Left lung (tissue), 10 donors: ENCODE results near the gene NUDT16L1. TPM values are rescaled to one million over a fixed set of nuclear protein-coding genes. Genes with fewer than 3 reads are reported as not detected.

ENCODE experiments used
- ATAC-seq: fragments of 200-7000 bp; cut with Tn5 transposase; one replicate; pipeline ENCODE4 v1.9.1; 2020; ENCODE audit warnings: moderate library complexity
- DNase-seq, 4 donors: peaks; one replicate each; pipeline ENCODE4 v3.0.0-alpha.2; 2013 to 2020
- H3K27ac ChIP-seq, 2 donors: fragments of 200-600 bp; sonication (generic) in 1 of 2; one replicate each; pipeline versions ENCODE4 v1.5.0 to v1.8.0; 2020 to 2021
- H3K27me3 ChIP-seq, 2 donors: fragments of 200-600 bp; sonication (generic) in 1 of 2; one replicate each; pipeline versions ENCODE4 v1.5.0 to v1.8.0; 2020 to 2021
- H3K36me3 ChIP-seq, 2 donors: fragments of 200-600 bp; sonication (generic) in 1 of 2; one replicate each; pipeline versions ENCODE4 v1.5.0 to v1.8.0; 2020 to 2021
- H3K4me1 ChIP-seq, 2 donors: fragments of 200-600 bp; one replicate each; pipeline ENCODE4 v1.8.0; 2021
- H3K4me3 ChIP-seq, 2 donors: fragments of 200-600 bp; sonication (generic) in 1 of 2; one replicate each; pipeline versions ENCODE4 v1.5.0 to v1.8.0; 2020 to 2021; ENCODE audit warnings: mild to moderate bottlenecking in 1 of 2
- H3K9me3 ChIP-seq, 2 donors: fragments of 200-600 bp; sonication (generic) in 1 of 2; one replicate each; pipeline versions ENCODE4 v1.5.0 to v1.8.0; 2020 to 2021
- intact Hi-C, 2 donors: fragments of 100-400 bp; cut with DNase I; formaldehyde crosslinking; loops; one replicate each; pipeline versions ENCODE4 v1.11.2 to v1.14.2; 2022
- polyA plus RNA-seq, 6 donors: library from polyadenylated mRNA; unstranded; fragments of 120-200 nt; gene quantifications; one replicate each; pipeline ENCODE4 v1.2.1, GENCODE V29; 2013; ENCODE audit not compliant: insufficient read length in 6 of 6
- total RNA-seq, 2 donors: library from RNA; stranded (reverse); fragmentation: NEBNext Ultra II Directional; extraction: Animal tissue kit (Norgen Biotek cat#: 25700); gene quantifications; one replicate each; pipeline ENCODE4 v1.2.1, GENCODE V29; 2021
- TF ChIP-seq, protein P1 (sequence below), 2 donors: fragments of 200-600 bp; sonication (generic) in 1 of 2; IDR thresholded peaks; one replicate each; pipeline versions ENCODE4 v1.5.0 to v1.8.0; 2021; ENCODE audit warnings: antibody characterized with exemption in 2 of 2
- donor health status: DM: no; HTN: yes; CAD: no.
- donor health status: DM: no; HTN: no; CAD: no.

The NUDT16L1 gene
- total and polyA plus RNA-seq, 8 donors: 26.6 to 53.1 (median 35.1) TPM

DNA sequence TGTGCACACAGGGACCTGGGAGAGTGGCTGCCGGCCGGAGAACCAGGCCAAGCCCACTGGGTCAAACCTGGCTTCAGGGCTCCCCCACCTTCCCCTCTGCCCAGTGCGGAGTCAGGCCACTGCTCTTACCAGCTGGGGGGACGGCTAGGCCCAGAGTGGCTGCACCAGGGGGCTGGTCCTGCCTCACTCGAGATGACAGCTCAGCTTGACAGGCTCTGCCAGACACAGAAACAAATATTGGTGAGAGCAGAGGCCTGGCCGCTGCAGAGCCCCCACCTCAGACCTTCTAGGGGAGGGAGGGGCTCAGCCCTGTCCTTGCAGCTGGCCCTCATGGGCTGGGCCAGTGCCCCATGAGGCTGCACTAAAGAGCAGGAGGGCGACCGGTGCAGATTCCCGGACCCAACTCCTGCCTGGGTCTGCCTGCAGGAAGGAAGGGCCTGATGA lies 4.5 kb downstream of the NUDT16L1 start:
- Histone ChIP-seq H3K9me3 (no peaks in the 10 kb centered on the region), H3K36me3 (peaks cover 0 to 82% of the 10 kb centered on the region in 2 donors), H3K27me3 (no peaks in the 10 kb centered on the region), H3K4me1 (peaks cover 7 to 14% of the 10 kb centered on the region in 2 donors), H3K27ac (no peak overlapping the region), H3K4me3 (no peak overlapping the region)
- TF ChIP-seq, protein P1, sequence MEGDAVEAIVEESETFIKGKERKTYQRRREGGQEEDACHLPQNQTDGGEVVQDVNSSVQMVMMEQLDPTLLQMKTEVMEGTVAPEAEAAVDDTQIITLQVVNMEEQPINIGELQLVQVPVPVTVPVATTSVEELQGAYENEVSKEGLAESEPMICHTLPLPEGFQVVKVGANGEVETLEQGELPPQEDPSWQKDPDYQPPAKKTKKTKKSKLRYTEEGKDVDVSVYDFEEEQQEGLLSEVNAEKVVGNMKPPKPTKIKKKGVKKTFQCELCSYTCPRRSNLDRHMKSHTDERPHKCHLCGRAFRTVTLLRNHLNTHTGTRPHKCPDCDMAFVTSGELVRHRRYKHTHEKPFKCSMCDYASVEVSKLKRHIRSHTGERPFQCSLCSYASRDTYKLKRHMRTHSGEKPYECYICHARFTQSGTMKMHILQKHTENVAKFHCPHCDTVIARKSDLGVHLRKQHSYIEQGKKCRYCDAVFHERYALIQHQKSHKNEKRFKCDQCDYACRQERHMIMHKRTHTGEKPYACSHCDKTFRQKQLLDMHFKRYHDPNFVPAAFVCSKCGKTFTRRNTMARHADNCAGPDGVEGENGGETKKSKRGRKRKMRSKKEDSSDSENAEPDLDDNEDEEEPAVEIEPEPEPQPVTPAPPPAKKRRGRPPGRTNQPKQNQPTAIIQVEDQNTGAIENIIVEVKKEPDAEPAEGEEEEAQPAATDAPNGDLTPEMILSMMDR (IDR thresholded peaks at IDR 0.05): no peak
- DNase-seq (peak in 1 of 4 donors; percentile 75), ATAC-seq (no peak)
- intact Hi-C loops: no loop called here

DNA sequence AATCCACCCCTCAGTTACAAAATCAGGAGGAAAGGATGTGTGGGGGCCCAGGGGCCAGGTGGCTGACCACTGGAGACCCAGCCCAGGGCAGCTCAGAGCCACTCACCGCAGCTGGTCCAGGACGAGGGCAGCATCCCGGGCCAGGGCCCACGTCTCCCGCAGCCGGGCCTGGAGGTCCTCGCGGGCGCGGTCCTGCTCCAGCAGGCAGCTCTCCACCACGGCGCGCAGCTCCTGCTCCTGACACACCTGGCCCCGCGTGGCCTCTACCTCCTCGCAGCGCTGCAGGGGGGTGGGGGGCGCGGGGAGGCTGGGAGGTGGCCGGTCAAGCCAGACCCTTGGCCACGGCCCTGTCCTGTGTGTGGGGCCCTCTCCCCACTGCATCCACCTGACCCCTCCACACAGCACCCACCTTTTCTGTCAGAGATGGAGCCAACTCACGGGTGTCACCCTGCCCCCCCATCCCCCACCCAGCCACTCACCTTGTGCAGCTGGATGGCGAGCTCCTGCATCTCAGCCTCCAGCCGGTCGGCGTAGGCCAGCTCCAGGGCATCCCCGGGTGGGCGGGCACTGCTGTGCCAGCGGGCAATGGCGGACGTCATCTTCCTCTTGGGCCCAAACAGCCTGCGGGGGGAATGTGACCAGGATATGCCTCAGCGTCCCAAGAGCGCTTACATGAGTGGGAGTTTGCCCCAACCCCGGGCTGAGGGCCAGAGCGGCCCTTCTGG lies 5.1 kb downstream of the NUDT16L1 start:
- Histone ChIP-seq H3K4me3 (no peak overlapping the region), H3K4me1 (peaks cover 5 to 10% of the 10 kb centered on the region in 2 donors), H3K36me3 (peaks cover 0 to 86% of the 10 kb centered on the region in 2 donors), H3K27ac (no peak overlapping the region), H3K9me3 (no peaks in the 10 kb centered on the region), H3K27me3 (no peaks in the 10 kb centered on the region)
- ATAC-seq: no peak
- TF ChIP-seq, protein P1 (IDR thresholded peaks at IDR 0.05): no peak
- DNase-seq: peak in 1 of 4 donors; percentile 77
- intact Hi-C loops: no loop called here

DNA sequence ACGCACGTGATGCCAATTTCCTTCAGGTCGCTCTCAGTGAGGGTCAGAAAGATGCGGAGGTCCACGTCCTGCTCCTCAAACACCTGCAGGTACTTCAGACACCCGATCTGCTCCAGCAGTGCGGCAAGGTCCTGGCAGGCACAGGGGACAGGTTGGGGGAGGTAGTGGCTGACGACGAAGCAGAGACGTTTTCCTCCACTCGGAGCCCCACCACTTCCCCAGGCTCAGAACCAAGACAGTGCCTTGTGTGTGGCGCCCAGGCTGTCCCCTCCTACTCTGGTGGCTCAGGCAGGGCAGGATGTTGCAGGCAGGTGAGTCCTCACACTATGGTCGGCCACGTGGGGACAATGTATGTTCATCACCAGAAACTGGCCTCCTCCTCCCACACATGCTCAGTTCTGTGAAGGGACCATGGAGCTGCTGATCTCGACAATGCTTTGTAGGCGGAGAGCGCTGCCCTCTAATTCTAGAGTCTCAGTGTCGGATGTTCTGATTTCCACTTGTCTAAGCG lies 5.7 kb downstream of the NUDT16L1 start:
- no peaks in the 10 kb centered on the region for H3K9me3 ChIP-seq
- intact Hi-C loops: no loop called here
- no peak overlapping the region for H3K4me3 ChIP-seq
- ATAC-seq (no peak), DNase-seq (peak in 1 of 4 donors; percentile 38)
- H3K4me1 ChIP-seq: peaks cover 5 to 10% of the 10 kb centered on the region in 2 donors
- TF ChIP-seq, protein P1 (IDR thresholded peaks at IDR 0.05): no peak
- peaks cover 0 to 92% of the 10 kb centered on the region in 2 donors for H3K36me3 ChIP-seq
- H3K27ac ChIP-seq: no peak overlapping the region
- H3K27me3 ChIP-seq: no peaks in the 10 kb centered on the region

DNA sequence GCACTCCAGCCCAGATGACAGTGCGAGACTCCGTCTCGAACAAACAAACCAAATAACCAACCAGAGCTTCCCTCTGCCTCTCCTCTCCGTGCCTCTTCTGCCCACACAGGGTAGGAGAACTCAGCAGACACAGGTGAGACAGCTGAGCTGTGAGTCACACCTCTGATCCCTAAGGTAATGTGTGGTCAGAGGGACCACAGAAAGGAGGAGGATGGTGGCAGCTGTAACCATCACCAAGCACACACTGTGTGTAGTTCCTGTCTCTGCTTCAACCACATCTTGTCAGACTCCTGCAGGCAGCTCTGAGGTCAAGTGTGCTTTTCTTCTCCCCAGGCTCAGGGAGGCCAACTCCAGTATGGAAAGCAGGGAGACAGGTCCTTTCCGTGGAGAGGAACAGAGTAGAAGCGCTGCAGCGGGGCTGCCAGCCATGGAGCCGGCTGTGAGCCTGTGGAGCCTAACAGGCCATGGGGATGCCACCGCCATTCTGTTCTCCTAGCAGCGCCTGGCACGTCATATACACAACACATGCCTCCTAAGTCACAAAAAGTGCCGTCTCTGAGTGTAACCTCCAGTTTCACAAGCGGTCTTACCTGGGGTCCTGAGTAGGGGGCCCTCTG lies 7.1 kb downstream of the NUDT16L1 start:
- peaks cover 0 to 96% of the 10 kb centered on the region in 2 donors for H3K36me3 ChIP-seq
- H3K4me3 ChIP-seq: no peak overlapping the region
- no peaks in the 10 kb centered on the region for H3K4me1 ChIP-seq
- ATAC-seq: no peak
- DNase-seq: peak in 1 of 4 donors; percentile 54
- intact Hi-C loops: no loop called here
- H3K27me3 ChIP-seq: no peaks in the 10 kb centered on the region
- TF ChIP-seq, protein P1 (IDR thresholded peaks at IDR 0.05): no peak
- no peaks in the 10 kb centered on the region for H3K9me3 ChIP-seq
- no peak overlapping the region for H3K27ac ChIP-seq
